Right cardiac atrium (tissue), 5 donors: ENCODE data around the gene TBKBP1. TPM values are rescaled to one million over a fixed set of nuclear protein-coding genes. Genes with fewer than 3 reads are reported as not detected.

ENCODE experiments used
- ATAC-seq, 2 donors: fragments of 200-7000 bp; cut with Tn5 transposase; one replicate each; pipeline versions ENCODE4 v1.8.0 to v1.9.1; 2020; ENCODE audit warnings: moderate library complexity in 2 of 2, mild to moderate bottlenecking in 1 of 2
- DNase-seq, 3 donors: peaks; one replicate each; pipeline ENCODE4 v3.0.0-alpha.2; 2020
- H3K27ac ChIP-seq: one replicate; pipeline ENCODE4 v1.5.1; 2013; ENCODE audit warnings: mild to moderate bottlenecking, low read length, control low read depth, moderate library complexity
- H3K27me3 ChIP-seq: one replicate; pipeline ENCODE4 v1.6.1; 2013; ENCODE audit not compliant: control insufficient read depth, insufficient read depth
- H3K4me1 ChIP-seq: one replicate; pipeline ENCODE4 v1.6.1; 2013; ENCODE audit warnings: low read length; ENCODE audit not compliant: control insufficient read depth, insufficient read depth
- H3K4me3 ChIP-seq: one replicate; pipeline ENCODE4 v1.5.1; 2013; ENCODE audit warnings: low read length, control low read depth
- H3K9me3 ChIP-seq: one replicate; pipeline ENCODE4 v1.6.1; 2013; ENCODE audit warnings: low read length; ENCODE audit not compliant: control insufficient read depth
- WGBS: extraction: QIAGEN DNeasy Blood & Tissue Kit; methylation state at CpG from one replicate; pipeline ENCODE4 v1.1.7; 2013; 5-methylcytosine and 5-hydroxymethylcytosine counted together
- intact Hi-C, 4 donors: fragments of 100-400 bp; cut with DNase I; formaldehyde crosslinking; loops; one replicate each; pipeline versions ENCODE4 v1.11.0 to v1.14.0; 2022 to 2023
- long read RNA-seq, 4 donors: library from polyadenylated mRNA; unstranded; transcript quantifications; one replicate each; pipeline ENCODE4 v2.0.0, GENCODE V29; 2020 to 2021
- polyA plus RNA-seq: library from polyadenylated mRNA; stranded (reverse); fragments of 200-250 nt; gene quantifications from one replicate; pipeline ENCODE4 v1.2.3, GENCODE V29; 2013
- total RNA-seq, 4 donors: library from RNA; stranded (reverse); fragmentation: NEBNext Ultra II Directional; extraction: Animal tissue kit (Norgen Biotek cat#: 25700); gene quantifications; one replicate each; pipeline ENCODE4 v1.2.1, GENCODE V29; 2021
- donor health status: healthy with polysubstance abuse.
- donor health status: DM: no; HTN: yes; CAD: no.
- donor health status: DM: no; HTN: no; CAD: no.
- donor health status: DM: no; HTN: yes; CAD: no; lungs with severe emphysema.
- donor health status: DM: yes; HTN: yes; CAD: no.

TBKBP1 gene, protein sequence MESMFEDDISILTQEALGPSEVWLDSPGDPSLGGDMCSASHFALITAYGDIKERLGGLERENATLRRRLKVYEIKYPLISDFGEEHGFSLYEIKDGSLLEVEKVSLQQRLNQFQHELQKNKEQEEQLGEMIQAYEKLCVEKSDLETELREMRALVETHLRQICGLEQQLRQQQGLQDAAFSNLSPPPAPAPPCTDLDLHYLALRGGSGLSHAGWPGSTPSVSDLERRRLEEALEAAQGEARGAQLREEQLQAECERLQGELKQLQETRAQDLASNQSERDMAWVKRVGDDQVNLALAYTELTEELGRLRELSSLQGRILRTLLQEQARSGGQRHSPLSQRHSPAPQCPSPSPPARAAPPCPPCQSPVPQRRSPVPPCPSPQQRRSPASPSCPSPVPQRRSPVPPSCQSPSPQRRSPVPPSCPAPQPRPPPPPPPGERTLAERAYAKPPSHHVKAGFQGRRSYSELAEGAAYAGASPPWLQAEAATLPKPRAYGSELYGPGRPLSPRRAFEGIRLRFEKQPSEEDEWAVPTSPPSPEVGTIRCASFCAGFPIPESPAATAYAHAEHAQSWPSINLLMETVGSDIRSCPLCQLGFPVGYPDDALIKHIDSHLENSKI
- total RNA-seq, result 10 to 100 TPM; 17.5 to 25.2 (median 21.0) TPM
- polyA plus RNA-seq, result 27.0 TPM
- long read RNA-seq, donor 1, partial matches to known transcripts, result 11 of 11 reads
- long read RNA-seq, donor 1, other reads (novel, unspliced or antisense), result 0 of 11 reads
- long read RNA-seq, donor 2, partial matches to known transcripts, result 17 of 17 reads
- long read RNA-seq, donor 2, other reads (novel, unspliced or antisense), result 0 of 17 reads
- long read RNA-seq, donor 3, partial matches to known transcripts, result 14 of 14 reads
- long read RNA-seq, donor 3, other reads (novel, unspliced or antisense), result 0 of 14 reads
- long read RNA-seq, donor 4, partial matches to known transcripts, result 25 of 26 reads
- long read RNA-seq, donor 4, other reads (novel, unspliced or antisense), result 1 of 26 reads

DNA sequence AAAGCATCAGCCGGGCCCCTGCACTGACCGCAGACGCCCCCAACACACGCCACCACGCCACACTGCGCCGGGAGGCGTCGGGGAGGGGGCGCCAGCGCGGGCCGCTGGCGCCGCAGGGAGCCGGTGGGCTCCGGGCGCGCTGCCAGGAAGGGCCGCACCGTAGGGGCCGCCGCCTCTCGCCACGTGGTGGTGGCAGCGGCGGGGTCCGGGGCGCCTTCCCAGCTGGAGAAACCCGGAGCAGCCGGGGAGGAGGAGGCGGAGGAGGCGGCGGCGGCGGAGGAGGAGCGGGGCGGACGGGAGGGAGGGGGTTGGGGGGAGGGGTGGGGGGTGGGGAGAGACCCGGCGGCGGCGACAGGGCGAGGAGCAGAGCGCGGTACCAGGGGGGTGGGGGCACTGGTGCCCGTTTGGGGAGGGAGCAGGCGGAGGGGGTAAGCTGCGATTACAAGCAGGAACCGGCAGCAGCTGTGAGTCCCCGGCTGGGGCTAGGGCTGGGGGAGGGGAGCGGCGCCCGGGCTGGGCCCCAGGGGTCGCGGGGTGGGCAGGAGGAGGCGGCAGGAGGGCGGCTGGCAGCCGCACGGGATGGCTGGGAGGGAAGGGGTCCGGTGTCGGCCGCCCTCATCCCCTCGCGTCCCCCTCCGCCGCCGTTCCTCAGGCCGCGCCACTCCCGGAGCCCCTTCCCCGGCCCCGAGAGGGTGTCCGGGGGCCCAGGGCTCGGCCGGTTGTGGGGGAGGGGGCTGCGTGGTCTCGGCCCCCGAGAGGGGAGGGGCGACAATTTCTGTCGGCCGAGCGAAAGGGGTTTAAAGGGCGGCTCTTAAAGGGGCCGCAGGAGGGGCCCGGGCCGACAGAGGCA, at the start of gene TBKBP1:
TSS of gene TBKBP1 (plus strand) at position 431 of the 850 bp plus-strand sequence. CDS start 1,952 bp downstream, outside the sequence.
- H3K4me3 ChIP-seq, result peak within 1 kb of the TSS; percentile 98
- H3K27me3 ChIP-seq, result no peaks in the 10 kb centered on the region
- ATAC-seq, result peak; percentile 34 to 51
- WGBS, result under 1% methylated on average over 85 of the region's 87 CpGs
- H3K27ac ChIP-seq, result peak within 1 kb of the TSS; percentile 46
- H3K9me3 ChIP-seq, result no peaks in the 10 kb centered on the region
- peak; percentile 56 to 88 (median 82) for DNase-seq
- peaks cover 5% of the 10 kb centered on the region for H3K4me1 ChIP-seq
- intact Hi-C loops, result no loop called here

GRCh38 chr17:47644324-47644723, 49.6 kb upstream of the TBKBP1 start:
- no peak overlapping the region for H3K4me3 ChIP-seq
- no peaks in the 10 kb centered on the region for H3K9me3 ChIP-seq
- ATAC-seq, result no peak
- no peak for DNase-seq
- H3K27me3 ChIP-seq, result no peaks in the 10 kb centered on the region
- WGBS, result 77% methylated on average over 5 of the region's 5 CpGs
- intact Hi-C loops, result no loop called here
- no peak overlapping the region for H3K27ac ChIP-seq
- no peaks in the 10 kb centered on the region for H3K4me1 ChIP-seq

DNA sequence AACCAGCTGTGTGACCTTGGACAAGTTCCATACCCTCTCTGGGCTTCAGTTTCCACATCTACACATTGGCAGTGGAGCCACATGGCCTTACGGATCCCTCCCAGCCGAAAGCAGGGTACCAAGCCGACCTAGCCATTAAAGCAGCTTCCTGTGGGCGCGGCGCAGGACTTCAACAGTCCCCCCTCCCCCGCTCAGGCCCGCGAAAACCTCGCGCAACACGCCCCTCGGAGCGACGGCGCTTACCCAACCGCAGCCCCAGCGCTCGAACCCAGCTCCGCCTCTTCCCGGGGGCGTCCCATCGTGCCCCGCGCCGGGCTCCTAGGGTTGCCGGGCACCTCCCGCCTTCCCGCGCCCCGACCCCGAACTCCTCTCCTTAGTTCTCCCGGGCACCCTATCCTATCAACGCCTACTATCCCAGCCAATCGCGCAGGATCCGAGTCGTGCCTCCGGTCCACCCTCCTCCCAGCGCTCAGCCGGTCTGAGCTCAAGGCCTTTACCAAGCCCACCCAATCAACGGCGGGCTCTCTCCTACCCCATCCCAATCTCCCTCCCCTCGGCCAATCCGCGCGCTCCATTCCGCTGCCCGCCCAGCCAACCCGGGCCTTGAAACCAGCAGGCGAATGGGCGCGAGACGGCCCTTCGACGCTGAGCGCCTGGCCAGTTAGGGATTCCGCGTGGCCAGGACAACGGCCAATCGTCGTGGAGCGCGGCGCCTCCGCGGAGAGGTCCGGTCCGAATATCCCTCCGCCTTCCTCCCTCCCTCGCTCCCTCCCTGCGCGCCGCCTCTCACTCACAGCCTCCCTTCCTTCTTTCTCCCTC, 44.6 kb upstream of the TBKBP1 start, which contains the start of gene KPNB1:
TSS of gene KPNB1 (plus strand) at position 767 of the 819 bp plus-strand sequence. CDS start 326 bp downstream, outside the sequence.
- Histone ChIP-seq H3K4me3 (peak within 1 kb of the TSS; percentile 93), H3K27me3 (no peaks in the 10 kb centered on the region), H3K27ac (peak within 1 kb of the TSS; percentile 91), H3K4me1 (no peaks in the 10 kb centered on the region), H3K9me3 (no peaks in the 10 kb centered on the region)
- intact Hi-C loops, result no loop called here
- WGBS, result under 1% methylated on average over 74 of the region's 74 CpGs
- DNase-seq (peak; percentile 100), ATAC-seq (peak; percentile 95)

DNA sequence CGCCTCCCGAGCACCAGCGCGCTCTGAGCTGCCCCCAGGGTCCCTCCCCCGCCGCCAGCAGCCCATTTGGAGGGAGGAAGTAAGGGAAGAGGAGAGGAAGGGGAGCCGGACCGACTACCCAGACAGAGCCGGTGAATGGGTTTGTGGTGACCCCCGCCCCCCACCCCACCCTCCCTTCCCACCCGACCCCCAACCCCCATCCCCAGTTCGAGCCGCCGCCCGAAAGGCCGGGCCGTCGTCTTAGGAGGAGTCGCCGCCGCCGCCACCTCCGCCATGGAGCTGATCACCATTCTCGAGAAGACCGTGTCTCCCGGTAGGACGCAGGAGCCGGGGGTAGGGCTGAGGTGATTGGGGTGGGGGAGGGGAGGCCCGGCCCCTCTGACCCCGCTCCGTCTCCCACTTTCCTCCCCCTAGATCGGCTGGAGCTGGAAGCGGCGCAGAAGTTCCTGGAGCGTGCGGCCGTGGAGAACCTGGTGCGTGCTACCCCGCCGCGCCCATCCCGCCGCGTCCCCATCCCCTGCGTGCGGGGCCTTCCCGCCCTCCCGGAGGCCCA, 43.9 kb upstream of the TBKBP1 start:
- intact Hi-C loops, result no loop called here

DNA sequence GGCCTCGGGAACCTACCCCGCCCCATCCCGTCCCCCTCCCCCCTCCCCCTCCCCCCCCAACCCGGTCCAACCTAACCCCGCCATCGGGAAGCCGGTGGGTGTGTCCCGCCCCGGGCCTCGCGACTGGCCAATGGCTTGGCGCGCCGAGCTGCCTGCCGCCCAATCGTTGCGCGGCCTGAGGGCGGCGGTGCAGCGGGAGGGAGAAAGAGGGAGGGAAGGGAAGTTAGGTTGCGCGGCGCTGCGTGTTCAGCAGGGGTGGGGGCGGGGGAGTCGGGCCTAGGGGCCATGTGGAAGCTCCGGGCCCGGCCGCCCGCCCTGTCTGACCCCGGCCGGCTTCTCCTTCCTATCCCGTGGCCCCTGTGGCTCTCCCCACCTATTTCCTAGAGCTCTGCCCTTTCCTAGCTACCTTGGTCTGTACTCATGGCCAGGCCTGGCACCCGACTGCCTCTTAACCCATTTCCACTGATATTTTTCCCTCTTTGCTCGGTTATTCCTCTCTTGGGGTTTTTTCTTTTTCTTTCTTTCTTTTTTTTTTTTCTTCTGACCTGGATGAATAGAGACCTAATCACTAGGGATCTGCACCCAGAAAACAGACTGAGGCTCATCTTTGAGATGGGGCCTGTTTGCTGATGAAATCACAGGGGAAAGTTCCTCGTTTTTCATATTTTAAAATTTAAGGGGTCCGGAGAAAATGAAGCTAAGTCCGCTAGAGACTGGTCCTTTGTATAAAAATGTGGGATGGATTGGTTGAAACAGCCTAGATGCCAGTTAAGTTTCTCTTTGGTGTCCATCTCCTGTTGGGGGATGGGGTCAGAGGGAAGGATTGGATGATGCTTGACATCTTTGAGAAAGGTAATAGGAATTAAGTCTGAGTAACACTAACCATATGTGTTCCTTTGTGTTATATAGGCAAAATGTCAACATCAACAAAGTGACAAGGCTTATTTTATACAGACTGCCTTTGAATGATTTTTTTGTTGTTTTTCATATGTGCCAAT, 43.1 kb upstream of the TBKBP1 start:
- Histone ChIP-seq H3K9me3 (no peaks in the 10 kb centered on the region), H3K27ac (peak overlapping the region; percentile 90), H3K27me3 (no peaks in the 10 kb centered on the region), H3K4me1 (peaks cover 3% of the 10 kb centered on the region), H3K4me3 (peak overlapping the region; percentile 93)
- WGBS, result 2% methylated on average over 39 of the region's 39 CpGs
- DNase-seq (peak; percentile 97 to 99 (median 98)), ATAC-seq (peak; percentile 83 to 85)
- intact Hi-C loops, result no loop called here

More for the DNA sequence above, 43.9 kb upstream of the TBKBP1 start:
- Histone ChIP-seq H3K27ac (peak overlapping the region; percentile 91), H3K4me1 (peaks cover 3% of the 10 kb centered on the region), H3K27me3 (no peaks in the 10 kb centered on the region), H3K4me3 (peak overlapping the region; percentile 93), H3K9me3 (no peaks in the 10 kb centered on the region)
- 0% methylated on average over 48 of the region's 48 CpGs for WGBS
- DNase-seq (no peak), ATAC-seq (peak; percentile 25 to 30)

DNA sequence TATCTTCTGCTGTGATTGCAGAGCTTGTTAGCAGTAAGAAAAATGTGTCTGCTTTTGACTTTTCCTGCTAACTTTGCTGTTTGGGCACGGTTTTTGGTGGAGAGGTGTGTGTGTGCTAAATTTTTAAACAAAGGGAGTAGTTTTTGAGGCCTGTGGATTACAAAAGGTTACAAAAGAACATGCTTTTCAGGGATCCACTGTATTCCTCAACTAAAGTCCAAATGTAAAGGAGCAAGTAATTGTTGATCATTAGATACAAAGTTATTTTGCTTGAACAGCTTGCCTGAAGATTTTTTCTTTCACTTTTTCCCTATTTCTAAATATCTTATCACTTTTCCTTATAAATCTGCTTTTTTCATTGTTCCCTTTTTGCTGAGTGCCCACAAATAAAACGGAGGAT, 42.3 kb upstream of the TBKBP1 start:
- Histone ChIP-seq H3K9me3 (no peaks in the 10 kb centered on the region), H3K4me3 (no peak overlapping the region), H3K27me3 (no peaks in the 10 kb centered on the region), H3K4me1 (peaks cover 3% of the 10 kb centered on the region), H3K27ac (no peak overlapping the region)
- DNase-seq (no peak), ATAC-seq (no peak)
- 42% methylated on average over 2 of the region's 2 CpGs for WGBS
- intact Hi-C loops, result no loop called here

- Histone ChIP-seq H3K27ac (no peak overlapping the region), H3K4me1 (peaks cover 3% of the 10 kb centered on the region), H3K4me3 (no peak overlapping the region), H3K27me3 (no peaks in the 10 kb centered on the region), H3K9me3 (no peaks in the 10 kb centered on the region)
- 80% methylated on average over 6 of the region's 6 CpGs for WGBS
- DNase-seq (no peak), ATAC-seq (no peak)
- intact Hi-C loops, result no loop called here
Observed at GRCh38 chr17:47652570-47652969, 41.4 kb upstream of the TBKBP1 start.

- DNase-seq (no peak), ATAC-seq (no peak)
- Histone ChIP-seq H3K4me1 (peaks cover 3% of the 10 kb centered on the region), H3K4me3 (no peak overlapping the region), H3K27ac (no peak overlapping the region), H3K27me3 (no peaks in the 10 kb centered on the region), H3K9me3 (no peaks in the 10 kb centered on the region)
- intact Hi-C loops, result no loop called here
- 61% methylated on average over 2 of the region's 2 CpGs for WGBS
Observed at GRCh38 chr17:47653442-47653841, 40.5 kb upstream of the TBKBP1 start.

- H3K4me3 ChIP-seq, result no peak overlapping the region
- DNase-seq (no peak), ATAC-seq (no peak)
- H3K27ac ChIP-seq, result no peak overlapping the region
- intact Hi-C loops, result no loop called here
- WGBS, result 44% methylated on average over 6 of the region's 6 CpGs
- peaks cover 3% of the 10 kb centered on the region for H3K4me1 ChIP-seq
- H3K9me3 ChIP-seq, result no peaks in the 10 kb centered on the region
- no peaks in the 10 kb centered on the region for H3K27me3 ChIP-seq
Observed at GRCh38 chr17:47654991-47655390, 39.0 kb upstream of the TBKBP1 start.
